IMR-90 (cell line): ENCODE results near the gene ADGB. TPM values are rescaled to one million over a fixed set of nuclear protein-coding genes. Genes with fewer than 3 reads are reported as not detected.

Experiments
- ATAC-seq: fragments of 200-7000 bp; cut with Tn5 transposase; 2 replicates; pipeline ENCODE4 v1.9.1; 2020; ENCODE audit warnings: low read depth, mild to moderate bottlenecking, moderate library complexity
- BruUV-seq: library from RNA; stranded (reverse); fragments of 400-500 nt; replicated peaks from 2 replicates; lab custom pipeline; 2021; lab: Mats Ljungman, UMichigan
- CTCF ChIA-PET: fragments of 300-600 bp; formaldehyde crosslinking; extraction: SDS; loops from one replicate; lab custom pipeline; 2021; ENCODE audit warnings: antibody characterized with exemption; lab: Yijun Ruan, JAX
- POLR2A ChIA-PET: fragments of 300-600 bp; sonication (Branson Sonifier 250); formaldehyde crosslinking; loops from one replicate; lab custom pipeline; 2022; ENCODE audit warnings: antibody characterized with exemption; ENCODE audit not compliant: unreplicated experiment; lab: Charles Lee
- DNase-seq: peaks from one replicate; pipeline ENCODE4 v3.0.0; 2013
- H2AFZ ChIP-seq: replicated peaks from 2 replicates; pipeline ENCODE3; 2013; ENCODE audit warnings: low read length, mild to moderate bottlenecking; ENCODE audit not compliant: poor library complexity
- H2AK5ac ChIP-seq: 2 replicates; pipeline ENCODE4 v1.6.1; 2013; ENCODE audit warnings: low read depth, low read length, inconsistent platforms
- H2AK9ac ChIP-seq: replicated peaks from 2 replicates; pipeline ENCODE3; 2013; ENCODE audit warnings: mild to moderate bottlenecking, low read depth, low read length, moderate library complexity; ENCODE audit not compliant: poor library complexity
- H2BK120ac ChIP-seq: 2 replicates; pipeline ENCODE4 v1.6.1; 2013; ENCODE audit warnings: low read depth, low read length, inconsistent platforms
- H2BK15ac ChIP-seq: 3 replicates; pipeline ENCODE4 v1.6.1; 2013; ENCODE audit warnings: low read depth, low read length, inconsistent platforms
- H2BK20ac ChIP-seq: 2 replicates; pipeline ENCODE4 v1.6.1; 2013; ENCODE audit warnings: low read depth, mild to moderate bottlenecking, inconsistent platforms, low read length, moderate library complexity
- H2BK5ac ChIP-seq: 2 replicates; pipeline ENCODE4 v1.6.1; 2013; ENCODE audit warnings: mild to moderate bottlenecking, low read depth, low read length, inconsistent platforms; ENCODE audit not compliant: poor library complexity, severe bottlenecking
- H3K14ac ChIP-seq: replicated peaks from 2 replicates; pipeline ENCODE4 v1.6.1; 2013; ENCODE audit warnings: low read depth, low read length, inconsistent platforms
- H3K18ac ChIP-seq: 2 replicates; pipeline ENCODE4 v1.6.1; 2013; ENCODE audit warnings: low read depth, low read length, control low read depth
- H3K23ac ChIP-seq: 2 replicates; pipeline ENCODE4 v1.6.1; 2013; ENCODE audit warnings: low read depth, low read length, inconsistent platforms
- H3K27ac ChIP-seq: 2 replicates; pipeline ENCODE4 v1.5.1; 2013; ENCODE audit warnings: mild to moderate bottlenecking, control low read depth, low read length; ENCODE audit not compliant: insufficient read depth
- H3K27me3 ChIP-seq: 2 replicates; pipeline ENCODE4 v1.6.1; 2013; ENCODE audit warnings: low read length; ENCODE audit not compliant: control insufficient read depth, insufficient read depth
- H3K36me3 ChIP-seq: 2 replicates; pipeline ENCODE4 v1.6.1; 2013; ENCODE audit warnings: low read length, mixed read lengths; ENCODE audit not compliant: control insufficient read depth, insufficient read depth
- H3K4ac ChIP-seq: 2 replicates; pipeline ENCODE4 v1.6.1; 2013; ENCODE audit warnings: low read depth, low read length, inconsistent platforms
- H3K4me1 ChIP-seq: 2 replicates; pipeline ENCODE4 v1.6.1; 2013; ENCODE audit warnings: low read length, mixed read lengths; ENCODE audit not compliant: control insufficient read depth, insufficient read depth
- H3K4me2 ChIP-seq: 2 replicates; pipeline ENCODE4 v1.6.1; 2013; ENCODE audit warnings: low read depth, mild to moderate bottlenecking, control low read depth, low read length, moderate library complexity
- H3K4me3 ChIP-seq: 2 replicates; pipeline ENCODE4 v1.5.1; 2013; ENCODE audit warnings: low read depth, mild to moderate bottlenecking, control low read depth, low read length, moderate library complexity; ENCODE audit not compliant: insufficient read depth
- H3K56ac ChIP-seq: 2 replicates; pipeline ENCODE4 v1.6.1; 2013; ENCODE audit warnings: low read length, inconsistent platforms; ENCODE audit not compliant: insufficient read depth; ENCODE audit errors: extremely low read depth
- H3K79me1 ChIP-seq, 2 experiments: 2 replicates each; pipeline ENCODE4 v1.6.1; 2013; ENCODE audit warnings: low read length in 2 of 2, inconsistent platforms in 1 of 2, low read depth in 1 of 2
- H3K9ac ChIP-seq: 2 replicates; pipeline ENCODE4 v1.6.1; 2013; ENCODE audit warnings: low read depth, low read length, control low read depth
- H3K9me1 ChIP-seq: 2 replicates; pipeline ENCODE4 v1.6.1; 2013; ENCODE audit warnings: low read length, inconsistent platforms; ENCODE audit not compliant: insufficient read depth
- H3K9me3 ChIP-seq: 2 replicates; pipeline ENCODE4 v1.6.1; 2013; ENCODE audit warnings: low read length; ENCODE audit not compliant: control insufficient read depth, insufficient read depth
- H4K20me1 ChIP-seq: 2 replicates; pipeline ENCODE4 v1.6.1; 2013; ENCODE audit warnings: low read length, inconsistent platforms; ENCODE audit not compliant: insufficient read depth
- H4K5ac ChIP-seq: 2 replicates; pipeline ENCODE4 v1.6.1; 2013; ENCODE audit warnings: mild to moderate bottlenecking, low read depth, low read length, control low read depth
- H4K8ac ChIP-seq, 2 experiments: 2 replicates each; pipeline ENCODE4 v1.6.1; 2013; ENCODE audit warnings: low read depth in 2 of 2, low read length in 2 of 2, control low read depth in 1 of 2, inconsistent platforms in 1 of 2
- H4K91ac ChIP-seq: 2 replicates; pipeline ENCODE4 v1.6.1; 2013; ENCODE audit warnings: low read depth, low read length, inconsistent platforms; ENCODE audit not compliant: insufficient read depth
- BHLHE40 ChIP-seq: fragments of 150-350 bp; IDR thresholded peaks from 2 replicates; pipeline ENCODE4 v1.6.1; 2016; ENCODE audit warnings: mild to moderate bottlenecking, low read depth, low read length
- CEBPB ChIP-seq: IDR thresholded peaks from 2 replicates; pipeline ENCODE4 v1.6.1; 2012; ENCODE audit warnings: low read depth, low read length, improper control_type of control experiment
- NFE2L2 ChIP-seq: fragments of 150-350 bp; IDR thresholded peaks from 2 replicates; pipeline ENCODE4 v1.6.1; 2016; ENCODE audit warnings: low read depth, mild to moderate bottlenecking, low read length
- RCOR1 ChIP-seq: IDR thresholded peaks from 2 replicates; pipeline ENCODE4 v1.6.1; 2012; ENCODE audit warnings: mild to moderate bottlenecking, low read length, improper control_type of control experiment; ENCODE audit not compliant: insufficient replicate concordance
- RFX5 ChIP-seq: IDR thresholded peaks from 2 replicates; pipeline ENCODE4 v1.8.0; 2012; ENCODE audit warnings: low read depth, mild to moderate bottlenecking, low read length, moderate library complexity
- WGBS, 2 experiments: methylation state at CpG; one replicate each; pipeline versions ENCODE4 v1.1.5 to v1.1.7; 2013; ENCODE audit warnings: missing lambda C conversion rate in 2 of 2; ENCODE audit not compliant: insufficient read length in 1 of 2; ENCODE audit errors: extremely low coverage in 2 of 2; 5-methylcytosine and 5-hydroxymethylcytosine counted together
- dilution Hi-C: fragments of 300-500 bp; cut with HindIII; formaldehyde crosslinking; loops from one replicate; pipeline ENCODE4 v1.14.3; 2018; ENCODE audit warnings: low sequenced_read_pairs; ENCODE audit not compliant: unreplicated experiment
- in situ Hi-C: fragments of 300-500 bp; cut with MboI; formaldehyde crosslinking; loops from 3 replicates; pipeline ENCODE4 v1.14.3; 2019; ENCODE audit warnings: low sequenced_read_pairs, inconsistent platforms, mixed read lengths
- intact Hi-C: fragments of 100-400 bp; cut with micrococcal nuclease; formaldehyde crosslinking; loops from 2 replicates; pipeline ENCODE4 v1.10.0; 2022
- polyA plus RNA-seq, 3 experiments: library from polyadenylated mRNA; depleted of rRNA; stranded (reverse); fragments of >200 nt; gene quantifications; 2 replicates each; pipeline ENCODE4 v1.2.3, GENCODE V29; 2012; ENCODE audit warnings: low replicate concordance in 1 of 3
- total RNA-seq: library from RNA; depleted of rRNA; stranded (reverse); fragments of >200 nt; gene quantifications from 2 replicates; pipeline ENCODE4 v1.2.3, GENCODE V29; 2012
- TF ChIP-seq, protein P1 (sequence below): fragments of 150-350 bp; IDR thresholded peaks from 2 replicates; pipeline ENCODE4 v1.6.1; 2017; ENCODE audit warnings: mild to moderate bottlenecking, antibody characterized with exemption, low read length, low read depth
- TF ChIP-seq, protein P2 (sequence below): conservative IDR thresholded peaks from 2 replicates; pipeline ENCODE4 v1.5.1; 2012; ENCODE audit warnings: mild to moderate bottlenecking, low read depth, low read length, improper control_type of control experiment

Gene ADGB
- total and polyA plus RNA-seq, 2 of the 4 experiments (the other 2 are of a cell fraction), result not detected

DNA sequence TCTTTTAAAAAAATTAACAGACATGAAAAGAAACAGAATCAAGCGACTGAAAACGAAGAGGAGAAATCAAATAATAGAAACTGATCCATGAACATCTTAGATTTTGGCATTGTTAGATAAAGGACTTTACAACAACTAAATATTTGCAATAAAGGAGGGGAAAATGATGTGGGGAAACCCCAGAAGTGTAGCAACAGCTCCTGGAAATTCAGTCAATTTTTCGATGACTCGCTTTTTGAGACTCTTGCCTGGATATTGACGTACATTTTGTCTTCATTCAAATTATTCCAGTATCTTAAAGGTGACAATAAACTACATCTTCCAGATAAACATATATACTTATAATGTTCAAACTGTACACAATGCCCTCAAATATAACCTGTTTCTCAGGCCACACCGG lies 44.1 kb downstream of the ADGB start:
- Histone ChIP-seq H4K5ac (no peak overlapping the region), H3K9me3 (no peaks in the 10 kb centered on the region), H3K56ac (no peak overlapping the region), H3K27me3 (no peaks in the 10 kb centered on the region), H3K4me1 (no peaks in the 10 kb centered on the region), H3K79me1 (no peaks in the 10 kb centered on the region), H3K4me2 (no peak overlapping the region), H3K27ac (no peak overlapping the region), H3K36me3 (no peaks in the 10 kb centered on the region), H3K9ac (no peak overlapping the region), H3K4me3 (no peak overlapping the region), H4K20me1 (no peaks in the 10 kb centered on the region), H2AK9ac (no peak overlapping the region), H4K8ac (no peak overlapping the region), H3K4ac (no peak overlapping the region), H3K14ac (no peak overlapping the region), H2BK5ac (no peak overlapping the region), H4K91ac (no peak overlapping the region), H3K9me1 (no peaks in the 10 kb centered on the region), H2BK120ac (no peak overlapping the region), H2AK5ac (no peak overlapping the region), H3K23ac (no peak overlapping the region), H2AFZ (no peak overlapping the region), H2BK20ac (no peak overlapping the region), H3K18ac (no peak overlapping the region), H2BK15ac (no peak overlapping the region)
- DNase-seq (no peak), ATAC-seq (no peak)
- no CpG with 5 or more reads among the region's 6 CpGs for WGBS, 2 experiments
- TF ChIP-seq RCOR1 (no peak), NFE2L2 (no peak), CEBPB (no peak), BHLHE40 (no peak), RFX5 (no peak)
- TF ChIP-seq, protein P1, sequence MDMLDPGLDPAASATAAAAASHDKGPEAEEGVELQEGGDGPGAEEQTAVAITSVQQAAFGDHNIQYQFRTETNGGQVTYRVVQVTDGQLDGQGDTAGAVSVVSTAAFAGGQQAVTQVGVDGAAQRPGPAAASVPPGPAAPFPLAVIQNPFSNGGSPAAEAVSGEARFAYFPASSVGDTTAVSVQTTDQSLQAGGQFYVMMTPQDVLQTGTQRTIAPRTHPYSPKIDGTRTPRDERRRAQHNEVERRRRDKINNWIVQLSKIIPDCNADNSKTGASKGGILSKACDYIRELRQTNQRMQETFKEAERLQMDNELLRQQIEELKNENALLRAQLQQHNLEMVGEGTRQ, result no peak
- TF ChIP-seq, protein P2, sequence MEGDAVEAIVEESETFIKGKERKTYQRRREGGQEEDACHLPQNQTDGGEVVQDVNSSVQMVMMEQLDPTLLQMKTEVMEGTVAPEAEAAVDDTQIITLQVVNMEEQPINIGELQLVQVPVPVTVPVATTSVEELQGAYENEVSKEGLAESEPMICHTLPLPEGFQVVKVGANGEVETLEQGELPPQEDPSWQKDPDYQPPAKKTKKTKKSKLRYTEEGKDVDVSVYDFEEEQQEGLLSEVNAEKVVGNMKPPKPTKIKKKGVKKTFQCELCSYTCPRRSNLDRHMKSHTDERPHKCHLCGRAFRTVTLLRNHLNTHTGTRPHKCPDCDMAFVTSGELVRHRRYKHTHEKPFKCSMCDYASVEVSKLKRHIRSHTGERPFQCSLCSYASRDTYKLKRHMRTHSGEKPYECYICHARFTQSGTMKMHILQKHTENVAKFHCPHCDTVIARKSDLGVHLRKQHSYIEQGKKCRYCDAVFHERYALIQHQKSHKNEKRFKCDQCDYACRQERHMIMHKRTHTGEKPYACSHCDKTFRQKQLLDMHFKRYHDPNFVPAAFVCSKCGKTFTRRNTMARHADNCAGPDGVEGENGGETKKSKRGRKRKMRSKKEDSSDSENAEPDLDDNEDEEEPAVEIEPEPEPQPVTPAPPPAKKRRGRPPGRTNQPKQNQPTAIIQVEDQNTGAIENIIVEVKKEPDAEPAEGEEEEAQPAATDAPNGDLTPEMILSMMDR, result no peak
- in situ Hi-C loops (no loop called here), dilution Hi-C loops (no loop called here), intact Hi-C loops (no loop called here)
- BruUV-seq, result no TSS peak
- ChIA-PET CTCF (no interaction called here), POLR2A (no interaction called here)
